Epithelial cell of proximal tubule (primary cell): Measurements from ENCODE around the gene TESK2. TPM values are rescaled to one million over a fixed set of nuclear protein-coding genes. Genes with fewer than 3 reads are reported as not detected.

ENCODE experiments used
- DNase-seq: peaks from one replicate; pipeline ENCODE4 v3.0.0-alpha.2; 2011; ENCODE audit warnings: low read depth
- H3K4me3 ChIP-seq: 2 replicates; pipeline ENCODE4 v1.5.1; 2011; ENCODE audit warnings: low read depth, mild to moderate bottlenecking, low read length
- total RNA-seq: library from RNA; depleted of rRNA; stranded (reverse); fragments of >200 nt; gene quantifications from 2 replicates; pipeline ENCODE4 v1.2.3, GENCODE V29; 2015
- TF ChIP-seq, protein P1 (sequence below): conservative IDR thresholded peaks from 2 replicates; pipeline ENCODE4 v1.5.1; 2012; ENCODE audit warnings: low read depth, mild to moderate bottlenecking, low read length

TESK2 gene
- total RNA-seq, 1 donor from 2014 or later, result 2.9 TPM

DNA sequence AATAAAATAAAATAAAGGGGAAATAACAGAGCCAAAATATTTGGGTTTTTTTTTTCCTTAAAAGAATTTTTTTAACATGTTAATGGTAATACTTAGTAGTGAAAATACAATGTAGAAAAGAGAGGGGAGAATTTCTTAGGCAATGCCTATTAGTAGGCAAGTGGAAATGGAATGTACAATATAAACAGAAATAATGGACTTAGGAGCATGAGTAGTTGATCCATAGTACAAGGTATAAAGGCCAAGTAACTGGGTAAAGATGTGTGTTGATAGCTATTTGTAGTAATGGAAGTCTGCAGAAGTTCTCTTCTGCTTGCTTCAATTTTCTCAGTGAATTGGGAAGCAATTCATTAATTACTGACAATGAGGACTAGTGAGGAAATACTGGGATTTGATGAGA, 34.4 kb downstream of the TESK2 start:
- TF ChIP-seq, protein P1, sequence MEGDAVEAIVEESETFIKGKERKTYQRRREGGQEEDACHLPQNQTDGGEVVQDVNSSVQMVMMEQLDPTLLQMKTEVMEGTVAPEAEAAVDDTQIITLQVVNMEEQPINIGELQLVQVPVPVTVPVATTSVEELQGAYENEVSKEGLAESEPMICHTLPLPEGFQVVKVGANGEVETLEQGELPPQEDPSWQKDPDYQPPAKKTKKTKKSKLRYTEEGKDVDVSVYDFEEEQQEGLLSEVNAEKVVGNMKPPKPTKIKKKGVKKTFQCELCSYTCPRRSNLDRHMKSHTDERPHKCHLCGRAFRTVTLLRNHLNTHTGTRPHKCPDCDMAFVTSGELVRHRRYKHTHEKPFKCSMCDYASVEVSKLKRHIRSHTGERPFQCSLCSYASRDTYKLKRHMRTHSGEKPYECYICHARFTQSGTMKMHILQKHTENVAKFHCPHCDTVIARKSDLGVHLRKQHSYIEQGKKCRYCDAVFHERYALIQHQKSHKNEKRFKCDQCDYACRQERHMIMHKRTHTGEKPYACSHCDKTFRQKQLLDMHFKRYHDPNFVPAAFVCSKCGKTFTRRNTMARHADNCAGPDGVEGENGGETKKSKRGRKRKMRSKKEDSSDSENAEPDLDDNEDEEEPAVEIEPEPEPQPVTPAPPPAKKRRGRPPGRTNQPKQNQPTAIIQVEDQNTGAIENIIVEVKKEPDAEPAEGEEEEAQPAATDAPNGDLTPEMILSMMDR, result no peak
- DNase-seq, result no peak
- H3K4me3 ChIP-seq, result no peak overlapping the region

DNA sequence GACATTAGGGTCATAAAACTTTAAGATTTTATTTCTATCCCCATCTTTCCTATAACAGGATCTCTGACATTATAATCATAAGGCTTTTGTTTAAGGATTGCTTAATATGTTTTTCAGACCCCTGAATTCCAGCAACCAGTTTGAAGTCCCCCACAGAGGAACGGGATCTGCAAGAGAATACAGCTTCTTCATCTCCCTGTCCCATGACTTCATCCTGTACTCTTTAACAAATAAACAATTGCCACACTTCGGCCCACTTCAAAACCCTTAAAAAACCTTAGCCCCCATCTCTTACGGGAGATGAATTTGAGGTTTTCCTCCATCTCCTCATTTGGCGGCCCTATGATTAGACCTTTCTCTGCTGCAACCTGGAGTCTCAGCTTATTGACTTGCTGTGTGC, 35.8 kb downstream of the TESK2 start:
- DNase-seq, result no peak
- no peak overlapping the region for H3K4me3 ChIP-seq
- TF ChIP-seq, protein P1, result no peak

DNA sequence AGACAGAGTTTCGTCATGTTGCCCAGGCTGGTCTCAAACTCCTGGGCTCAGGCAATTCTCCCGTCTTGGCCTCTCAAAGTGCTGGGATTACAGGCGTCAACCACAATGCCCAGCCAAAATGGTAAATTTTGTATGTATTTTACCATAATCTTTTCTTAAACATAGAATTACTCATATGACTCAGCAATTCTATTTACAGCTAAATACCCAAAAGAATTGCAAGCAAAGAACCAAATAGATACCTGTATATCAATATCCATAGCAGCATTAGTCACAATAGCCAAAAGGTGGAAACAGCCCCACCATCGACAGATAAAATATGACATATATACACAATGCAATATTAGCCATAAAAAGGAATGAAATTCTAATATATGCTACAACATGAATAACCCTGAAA, 36.5 kb downstream of the TESK2 start:
- TF ChIP-seq, protein P1, result no peak
- DNase-seq, result no peak

DNA sequence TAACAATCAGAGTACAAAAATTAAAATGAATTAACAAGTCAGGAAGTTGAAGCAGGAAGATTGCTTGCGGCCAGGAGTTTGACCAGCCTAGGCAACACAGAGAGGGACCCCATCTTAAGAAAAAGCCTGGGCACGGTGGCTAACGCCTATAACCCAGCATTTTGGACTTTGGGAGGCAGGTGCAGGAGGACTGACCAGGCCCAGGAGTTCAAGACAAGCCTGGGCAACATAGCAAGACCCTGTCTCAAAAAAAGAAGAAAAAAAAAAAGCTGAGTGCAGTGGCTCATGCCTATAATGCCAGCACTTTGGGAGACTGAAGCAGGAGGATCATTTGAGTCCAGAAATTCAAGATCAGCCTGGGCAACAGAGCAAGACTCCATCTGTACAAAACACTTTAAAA, 38.5 kb downstream of the TESK2 start:
- no peak overlapping the region for H3K4me3 ChIP-seq
- TF ChIP-seq, protein P1, result no peak
- no peak for DNase-seq

More for the DNA sequence above, 36.5 kb downstream of the TESK2 start:
- no peak overlapping the region for H3K4me3 ChIP-seq

DNA sequence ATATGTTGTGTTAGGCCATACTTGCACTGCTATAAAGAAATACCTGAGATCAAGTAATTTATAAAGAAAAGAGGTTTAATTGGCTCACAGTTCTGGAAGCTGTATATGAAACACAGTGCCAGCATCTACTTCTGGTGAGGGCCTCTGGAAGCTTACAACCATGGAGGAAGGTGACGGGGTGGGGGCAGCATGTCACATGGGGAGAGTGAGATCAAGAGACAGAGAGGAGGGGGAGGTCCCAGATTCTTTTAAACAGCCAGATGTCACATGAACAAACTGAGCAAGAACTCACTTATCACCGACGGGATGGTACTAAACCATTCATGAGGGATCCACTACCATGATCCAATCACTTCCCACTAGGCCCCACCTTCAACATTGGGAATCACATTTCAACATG, 42.6 kb downstream of the TESK2 start:
- DNase-seq, result no peak
- TF ChIP-seq, protein P1, result no peak
- H3K4me3 ChIP-seq, result no peak overlapping the region

DNA sequence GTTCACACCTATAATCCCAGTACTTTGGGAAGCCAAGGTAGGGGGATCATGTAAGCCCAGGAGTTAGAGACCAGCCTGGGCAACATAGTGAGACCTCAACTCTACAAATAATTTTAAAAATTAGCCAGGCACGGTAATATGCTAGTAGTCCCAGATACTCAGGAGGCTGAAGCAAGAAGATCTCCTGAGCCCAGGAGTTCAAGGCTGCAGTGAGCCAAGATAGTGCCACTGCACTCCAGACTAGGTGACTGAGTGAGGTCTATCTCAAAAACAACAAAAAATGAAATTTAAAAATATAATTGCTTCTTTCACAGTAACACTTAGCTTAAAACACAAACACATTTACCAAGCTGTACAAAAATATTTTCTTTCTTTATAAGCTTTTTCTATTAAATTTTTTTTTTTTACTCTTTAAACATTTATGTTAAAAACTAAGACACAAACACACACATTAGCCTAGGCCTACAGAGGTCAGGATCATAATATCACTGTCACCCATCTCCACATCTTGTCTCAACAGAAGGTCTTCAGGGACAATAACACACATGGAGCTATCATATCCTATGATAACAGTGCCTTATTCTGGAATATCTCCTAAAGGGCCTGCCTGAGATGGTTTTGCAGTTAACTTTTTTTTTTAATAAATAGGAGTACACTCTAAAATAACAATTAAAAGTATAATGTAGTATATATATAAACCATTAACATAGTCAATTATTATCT, 43.9 kb downstream of the TESK2 start:
- DNase-seq, result no peak
- TF ChIP-seq, protein P1, result no peak
- H3K4me3 ChIP-seq, result no peak overlapping the region

DNA sequence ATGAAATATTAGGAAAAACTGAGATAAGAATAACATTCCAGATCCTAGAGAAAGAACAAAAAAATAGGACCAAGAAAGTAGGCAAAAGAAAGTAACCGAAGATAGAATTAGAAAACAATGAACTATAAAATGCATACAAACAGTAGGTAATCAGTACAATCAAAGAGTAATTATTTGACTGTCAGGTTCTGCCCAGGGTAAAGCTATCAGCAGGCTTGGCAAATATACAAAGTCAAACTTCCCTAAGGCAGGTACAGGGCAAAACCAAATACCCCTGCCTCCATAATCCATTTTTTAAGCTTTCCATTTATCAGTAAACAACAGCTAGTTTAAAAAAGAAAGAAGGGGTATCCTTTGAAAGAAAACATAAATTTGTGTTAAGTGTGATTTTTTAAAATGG, 44.4 kb downstream of the TESK2 start:
- H3K4me3 ChIP-seq, result no peak overlapping the region
- no peak for DNase-seq
- TF ChIP-seq, protein P1, result no peak
